ENCODE data around the gene EYS.

- TF ChIP-seq CTCF (IDR thresholded peaks at IDR 0.05; ENCODE audit: low read depth, low read length) (no peak), MAX (IDR thresholded peaks at IDR 0.05; ENCODE audit: low read depth, low read length) (no peak), POLR2A (IDR thresholded peaks at IDR 0.05; ENCODE audit: extremely low read depth, insufficient read length) (no peak), MYC (IDR thresholded peaks at IDR 0.05; ENCODE audit: low read depth, low read length) (no peak)
Observed at GRCh38 chr6:63862486-63863198, 1844.4 kb downstream of the EYS start.
